NT2/D1 (cell line): ENCODE results near the gene FN3K.

Experiments
- YY1 ChIP-seq: IDR thresholded peaks from 2 replicates; pipeline ENCODE4 v1.6.1; 2011; ENCODE audit not compliant: insufficient read length, insufficient read depth
- ZNF274 ChIP-seq: IDR thresholded peaks from 2 replicates; pipeline ENCODE4 v1.6.1; 2011; ENCODE audit warnings: mild to moderate bottlenecking, low read depth, low read length

- TF ChIP-seq YY1 (no peak), ZNF274 (no peak)
These were observed 26.3 kb upstream of the FN3K start for GRCh38 chr17:82709024-82709675.
